Measurements from ENCODE around the gene YARS1. TPM values are rescaled to one million over a fixed set of nuclear protein-coding genes. Genes with fewer than 3 reads are reported as not detected.
A peak's percentile ranks its signal among the peaks of the same experiment; 100 is the strongest.

The YARS1 gene
- total RNA-seq, 4 donors from 2014 or later = 37.8 to 59.4 (median 55.9) TPM

DNA sequence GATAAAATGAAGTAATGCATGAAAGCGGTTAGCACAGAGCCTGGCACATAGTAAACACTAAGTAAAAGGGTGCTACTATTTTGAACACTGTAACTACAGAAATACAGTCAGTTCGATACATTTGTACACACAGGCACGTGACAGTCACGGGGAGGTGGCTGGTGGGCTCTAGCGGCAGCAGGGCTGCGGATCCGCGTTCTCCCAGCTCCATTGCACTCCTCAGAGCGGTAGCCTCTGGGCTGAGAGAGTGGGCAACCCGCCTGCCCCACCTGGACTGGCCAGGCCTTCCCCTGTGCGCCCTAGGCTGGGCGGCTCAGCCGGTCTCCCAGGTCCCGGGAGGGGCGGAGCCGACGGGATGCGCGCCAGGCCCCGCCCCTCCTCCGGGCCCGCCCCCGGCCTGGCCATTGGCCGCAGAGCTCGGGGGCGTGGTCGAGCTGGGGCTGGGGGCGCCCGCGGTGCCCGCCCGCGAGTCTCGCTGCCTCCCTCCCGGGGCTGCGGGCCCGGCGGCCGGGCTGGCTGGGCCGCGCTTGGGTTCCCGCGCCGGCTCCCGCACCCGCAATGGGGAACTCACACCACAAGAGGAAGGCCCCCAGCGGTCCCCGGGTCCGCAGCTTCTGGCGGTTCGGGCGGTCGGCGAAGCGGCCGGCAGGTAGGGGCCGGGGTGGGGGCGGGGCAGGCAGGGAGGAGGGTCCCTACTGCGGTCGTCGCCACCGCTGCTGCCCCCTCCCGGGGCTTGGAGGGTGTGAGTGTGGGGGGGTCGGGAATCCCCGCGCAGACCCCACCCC is 63.4 kb downstream of the YARS1 start:
- TF ChIP-seq, protein P1, sequence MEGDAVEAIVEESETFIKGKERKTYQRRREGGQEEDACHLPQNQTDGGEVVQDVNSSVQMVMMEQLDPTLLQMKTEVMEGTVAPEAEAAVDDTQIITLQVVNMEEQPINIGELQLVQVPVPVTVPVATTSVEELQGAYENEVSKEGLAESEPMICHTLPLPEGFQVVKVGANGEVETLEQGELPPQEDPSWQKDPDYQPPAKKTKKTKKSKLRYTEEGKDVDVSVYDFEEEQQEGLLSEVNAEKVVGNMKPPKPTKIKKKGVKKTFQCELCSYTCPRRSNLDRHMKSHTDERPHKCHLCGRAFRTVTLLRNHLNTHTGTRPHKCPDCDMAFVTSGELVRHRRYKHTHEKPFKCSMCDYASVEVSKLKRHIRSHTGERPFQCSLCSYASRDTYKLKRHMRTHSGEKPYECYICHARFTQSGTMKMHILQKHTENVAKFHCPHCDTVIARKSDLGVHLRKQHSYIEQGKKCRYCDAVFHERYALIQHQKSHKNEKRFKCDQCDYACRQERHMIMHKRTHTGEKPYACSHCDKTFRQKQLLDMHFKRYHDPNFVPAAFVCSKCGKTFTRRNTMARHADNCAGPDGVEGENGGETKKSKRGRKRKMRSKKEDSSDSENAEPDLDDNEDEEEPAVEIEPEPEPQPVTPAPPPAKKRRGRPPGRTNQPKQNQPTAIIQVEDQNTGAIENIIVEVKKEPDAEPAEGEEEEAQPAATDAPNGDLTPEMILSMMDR (IDR thresholded peaks at IDR 0.05 in 4 of 5, conservative IDR thresholded peaks at IDR 0.05 in 1 of 5) = no peak
- TF ChIP-seq POLR2A (IDR thresholded peaks at IDR 0.05) = no peak
- no peaks in the 10 kb centered on the region for H3K36me3 ChIP-seq
- ATAC-seq (peak; percentile 77 to 87), DNase-seq (peak; percentile 22 to 38)
- H3K9me3 ChIP-seq = no peaks in the 10 kb centered on the region
- H3K4me1 ChIP-seq = peaks cover 9 to 15% of the 10 kb centered on the region in 2 donors
- intact Hi-C loops (cut with DNase I; ENCODE audit: low total_unique reads) = no loop called here
- in situ Hi-C loops (cut with MboI; ENCODE audit: low sequenced_read_pairs in 4 of 4) = no loop called here
- peak overlapping the region; percentile 53 to 90 (median 68) for H3K4me3 ChIP-seq
- peak overlapping the region in 1 of 4 donors; percentile 41 for H3K27ac ChIP-seq
- H3K27me3 ChIP-seq = no peaks in the 10 kb centered on the region

DNA sequence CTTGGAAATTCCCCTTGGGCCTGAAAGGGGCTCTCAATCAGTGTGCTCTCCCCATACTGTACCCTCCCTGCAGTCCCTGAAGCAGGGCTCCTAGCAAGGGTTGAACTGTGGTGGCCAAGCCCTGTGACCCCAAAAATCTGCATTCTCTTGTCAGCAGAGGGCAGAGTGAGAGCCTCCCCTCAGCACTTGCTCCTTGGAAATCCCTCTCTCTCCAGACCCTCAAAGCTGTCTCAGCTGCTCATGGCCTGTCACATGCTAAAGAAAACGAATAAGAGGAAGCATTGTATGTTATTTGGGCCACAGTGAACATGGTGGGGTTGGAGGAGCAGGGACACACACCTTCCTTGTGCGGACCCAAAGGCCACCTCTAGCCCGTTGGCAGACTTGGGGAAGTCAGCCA is 67.4 kb downstream of the YARS1 start:
- intact Hi-C loops (cut with DNase I; ENCODE audit: low total_unique reads) (no loop called here), in situ Hi-C loops (cut with MboI; ENCODE audit: low sequenced_read_pairs in 4 of 4) (no loop called here)
- Histone ChIP-seq H3K4me3 (no peak overlapping the region), H3K36me3 (no peaks in the 10 kb centered on the region), H3K9me3 (no peaks in the 10 kb centered on the region), H3K27ac (no peak overlapping the region), H3K27me3 (no peaks in the 10 kb centered on the region), H3K4me1 (peaks cover 9 to 15% of the 10 kb centered on the region in 2 donors)
- TF ChIP-seq, protein P1 (IDR thresholded peaks at IDR 0.05 in 4 of 5, conservative IDR thresholded peaks at IDR 0.05 in 1 of 5) = no peak
- no peak for TF ChIP-seq POLR2A (IDR thresholded peaks at IDR 0.05)
- DNase-seq (no peak), ATAC-seq (no peak)

DNA sequence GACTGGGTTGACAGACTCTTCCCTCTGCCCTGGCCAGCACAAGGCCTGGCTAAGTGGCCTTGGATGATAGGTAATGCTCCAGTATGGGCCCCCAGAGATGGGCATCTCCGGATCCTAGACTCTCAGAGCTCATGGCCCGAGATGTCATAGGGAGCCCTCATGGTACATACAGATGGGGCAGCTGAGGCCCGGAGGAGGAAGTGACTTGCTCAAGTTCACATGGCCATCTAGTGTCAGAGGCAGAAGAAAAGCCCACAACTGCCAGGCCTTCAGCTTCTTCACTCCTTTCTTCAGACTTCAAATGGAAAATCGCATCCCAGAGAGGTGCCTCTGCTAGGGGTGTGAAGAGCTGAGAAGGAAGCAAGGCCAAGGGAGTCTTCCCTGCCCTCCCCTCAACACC is 67.8 kb downstream of the YARS1 start:
- Histone ChIP-seq H3K9me3 (no peaks in the 10 kb centered on the region), H3K4me3 (no peak overlapping the region), H3K4me1 (peaks cover 7 to 11% of the 10 kb centered on the region in 2 donors), H3K27ac (no peak overlapping the region), H3K36me3 (no peaks in the 10 kb centered on the region), H3K27me3 (no peaks in the 10 kb centered on the region)
- intact Hi-C loops (cut with DNase I; ENCODE audit: low total_unique reads) (no loop called here), in situ Hi-C loops (cut with MboI; ENCODE audit: low sequenced_read_pairs in 4 of 4) (no loop called here)
- DNase-seq = no peak
- ATAC-seq = no peak
- TF ChIP-seq POLR2A (IDR thresholded peaks at IDR 0.05) = no peak
- TF ChIP-seq, protein P1 (IDR thresholded peaks at IDR 0.05 in 4 of 5, conservative IDR thresholded peaks at IDR 0.05 in 1 of 5) = no peak

- H3K4me3 ChIP-seq = no peak overlapping the region
- H3K36me3 ChIP-seq = no peaks in the 10 kb centered on the region
- peaks cover 5 to 7% of the 10 kb centered on the region in 2 donors for H3K4me1 ChIP-seq
- H3K27me3 ChIP-seq = no peaks in the 10 kb centered on the region
- in situ Hi-C loops (cut with MboI; ENCODE audit: low sequenced_read_pairs in 4 of 4) (no loop called here), intact Hi-C loops (cut with DNase I; ENCODE audit: low total_unique reads) (no loop called here)
- no peak for TF ChIP-seq POLR2A (IDR thresholded peaks at IDR 0.05)
- TF ChIP-seq, protein P1 (IDR thresholded peaks at IDR 0.05 in 4 of 5, conservative IDR thresholded peaks at IDR 0.05 in 1 of 5) = no peak
- no peaks in the 10 kb centered on the region for H3K9me3 ChIP-seq
- DNase-seq (no peak), ATAC-seq (no peak)
- no peak overlapping the region for H3K27ac ChIP-seq
Measured at GRCh38 chr1:32748926-32749325, 68.2 kb downstream of the YARS1 start.
